Nephron progenitor cell (in vitro differentiated cells): ENCODE data around the gene CORO2A.

Experiments
- DNase-seq: peaks from one replicate; pipeline ENCODE4 v3.0.0; 2021
- H3K27ac Mint-ChIP-seq: 2 replicates; pipeline ENCODE4 v1.8.0; 2021; ENCODE audit warnings: mild to moderate bottlenecking, moderate library complexity, mixed read lengths
- H3K27me3 Mint-ChIP-seq: 2 replicates; pipeline ENCODE4 v1.8.0; 2021; ENCODE audit warnings: mild to moderate bottlenecking, low read depth, mixed read lengths; ENCODE audit not compliant: poor library complexity
- H3K36me3 Mint-ChIP-seq: 2 replicates; pipeline ENCODE4 v1.8.0; 2021; ENCODE audit warnings: low read depth, mixed read lengths
- H3K4me1 Mint-ChIP-seq: 2 replicates; pipeline ENCODE4 v1.8.0; 2021; ENCODE audit warnings: mixed read lengths
- H3K4me3 Mint-ChIP-seq: 2 replicates; pipeline ENCODE4 v1.8.0; 2021; ENCODE audit warnings: mild to moderate bottlenecking, moderate library complexity, mixed read lengths
- H3K9me3 Mint-ChIP-seq: 2 replicates; pipeline ENCODE4 v1.8.0; 2021; ENCODE audit warnings: mild to moderate bottlenecking, moderate library complexity, mixed read lengths
- CTCF ChIP-seq: fragments of 200-600 bp; sonication (generic); IDR thresholded peaks from 2 replicates; pipeline ENCODE4 v1.5.0; 2021; ENCODE audit warnings: antibody characterized with exemption

CORO2A gene

GRCh38 chr9:98099898-98100297, 92.5 kb downstream of the CORO2A start:
- peaks cover 8% of the 10 kb centered on the region for H3K4me1 Mint-ChIP-seq
- no peaks in the 10 kb centered on the region for H3K36me3 Mint-ChIP-seq
- H3K27ac Mint-ChIP-seq = no peak overlapping the region

GRCh38 chr9:98099346-98099745, 93.1 kb downstream of the CORO2A start:
- no peaks in the 10 kb centered on the region for H3K36me3 Mint-ChIP-seq
- no peak for DNase-seq
- H3K4me1 Mint-ChIP-seq = peaks cover 8% of the 10 kb centered on the region
- H3K9me3 Mint-ChIP-seq = no peaks in the 10 kb centered on the region
- H3K4me3 Mint-ChIP-seq = no peak overlapping the region
- H3K27me3 Mint-ChIP-seq = peaks cover 9% of the 10 kb centered on the region
- no peak for TF ChIP-seq CTCF
- H3K27ac Mint-ChIP-seq = no peak overlapping the region

More at GRCh38 chr9:98099898-98100297, 92.5 kb downstream of the CORO2A start:
- no peaks in the 10 kb centered on the region for H3K9me3 Mint-ChIP-seq
- H3K4me3 Mint-ChIP-seq = no peak overlapping the region
- no peak for DNase-seq
- H3K27me3 Mint-ChIP-seq = peaks cover 9% of the 10 kb centered on the region
- no peak for TF ChIP-seq CTCF

- Mint-ChIP-seq H3K4me1 (peaks cover 9% of the 10 kb centered on the region), H3K27ac (no peak overlapping the region), H3K9me3 (no peaks in the 10 kb centered on the region), H3K36me3 (no peaks in the 10 kb centered on the region), H3K4me3 (no peak overlapping the region), H3K27me3 (peaks cover 15% of the 10 kb centered on the region)
- no peak for DNase-seq
- no peak for TF ChIP-seq CTCF
These were observed 94.6 kb downstream of the CORO2A start for GRCh38 chr9:98097836-98098235.

- Mint-ChIP-seq H3K4me1 (peaks cover 11% of the 10 kb centered on the region), H3K27ac (no peak overlapping the region), H3K27me3 (peaks cover 21% of the 10 kb centered on the region), H3K9me3 (no peaks in the 10 kb centered on the region), H3K36me3 (no peaks in the 10 kb centered on the region), H3K4me3 (no peak overlapping the region)
- DNase-seq = no peak
- no peak for TF ChIP-seq CTCF
These were observed 96.3 kb downstream of the CORO2A start for GRCh38 chr9:98096091-98096490.

GRCh38 chr9:98095401-98095800, 97.0 kb downstream of the CORO2A start:
- TF ChIP-seq CTCF = no peak
- Mint-ChIP-seq H3K9me3 (no peaks in the 10 kb centered on the region), H3K27ac (no peak overlapping the region), H3K27me3 (peaks cover 21% of the 10 kb centered on the region), H3K4me3 (no peak overlapping the region), H3K36me3 (no peaks in the 10 kb centered on the region), H3K4me1 (peaks cover 11% of the 10 kb centered on the region)
- DNase-seq = no peak

GRCh38 chr9:98094851-98095250, 97.6 kb downstream of the CORO2A start:
- Mint-ChIP-seq H3K9me3 (no peaks in the 10 kb centered on the region), H3K36me3 (no peaks in the 10 kb centered on the region), H3K4me3 (no peak overlapping the region), H3K4me1 (peaks cover 11% of the 10 kb centered on the region), H3K27ac (no peak overlapping the region), H3K27me3 (peaks cover 26% of the 10 kb centered on the region)
- no peak for TF ChIP-seq CTCF
- no peak for DNase-seq
